ENCODE measurements around the gene SORCS2.

Gene SORCS2

DNA sequence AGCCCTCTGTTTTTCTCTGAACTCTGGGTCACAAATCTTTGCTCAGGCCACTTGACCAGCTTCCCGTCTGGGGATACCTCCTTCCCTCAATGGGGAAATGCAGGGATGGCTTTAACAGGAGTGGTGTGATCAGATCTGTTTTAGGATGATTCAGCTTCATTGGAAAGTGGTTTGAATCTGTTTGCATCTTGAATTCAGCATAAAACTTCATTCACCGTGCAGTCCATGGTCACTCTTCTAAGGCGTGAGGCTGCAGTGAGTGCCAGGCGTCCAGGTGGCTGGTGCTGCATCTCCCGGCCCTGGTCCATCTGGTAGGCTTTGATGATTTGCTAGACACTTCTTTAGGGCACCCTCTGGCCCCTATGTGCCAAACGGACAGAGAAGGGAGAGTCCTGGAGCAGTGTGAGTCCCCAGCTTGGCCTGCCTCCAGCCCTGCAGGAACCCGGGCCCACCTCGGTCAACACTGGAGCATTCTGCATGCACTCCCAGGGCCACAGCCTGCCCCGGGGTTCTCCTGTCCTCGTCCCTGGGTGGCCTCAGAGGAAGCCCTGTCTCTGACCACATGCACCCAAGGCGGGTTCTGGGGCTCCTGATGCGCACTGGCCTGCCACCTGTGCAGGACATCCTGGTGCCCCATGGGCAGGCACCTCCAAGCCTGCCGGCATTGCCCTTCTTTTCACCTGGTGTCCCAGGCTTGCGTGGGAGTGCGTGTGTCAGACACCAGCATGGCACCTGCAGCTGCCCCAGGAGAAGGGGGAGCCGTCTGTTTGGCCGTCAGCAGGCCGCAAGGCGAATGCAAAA is 493.9 kb downstream of the SORCS2 start:
- WGBS (ENCODE audit: insufficient coverage), result 92% methylated on average over 19 of the region's 19 CpGs
- H3K9me3 ChIP-seq (ENCODE audit: control extremely low read depth in 1 of 5, control insufficient read depth in 4 of 5, insufficient read depth in 2 of 5, low read depth in 1 of 5, low read length in 4 of 5), result peaks cover 0 to 5% (median 3%) of the 10 kb centered on the region in 5 experiments
- no peak overlapping the region for H3K4me3 ChIP-seq (ENCODE audit: control insufficient read depth in 1 of 7, extremely low read depth in 1 of 7, insufficient read depth in 4 of 7, low read depth in 2 of 7, low read length in 6 of 7)
- H3K27me3 ChIP-seq (replicated peaks in 2 of 5; ENCODE audit: control insufficient read depth in 4 of 5, insufficient read depth in 5 of 5, low read length in 4 of 5), result peaks cover 0 to 36% (median 7%) of the 10 kb centered on the region in 5 experiments
- no peak for DNase-seq
- POLR2A ChIA-PET, result no interaction called here
- H3K36me3 ChIP-seq (ENCODE audit: control insufficient read depth in 4 of 4, insufficient read depth in 4 of 4, low read length in 3 of 4), result no peaks in the 10 kb centered on the region
- no peaks in the 10 kb centered on the region for H3K4me1 ChIP-seq (ENCODE audit: control extremely low read depth in 1 of 4, control insufficient read depth in 4 of 4, insufficient read depth in 4 of 4, low read length in 3 of 4)
- H3K27ac ChIP-seq (ENCODE audit: insufficient read depth in 1 of 2, low read depth in 1 of 2, low read length in 2 of 2, poor library complexity in 1 of 2, severe bottlenecking in 2 of 2), result no peak overlapping the region
- CTCF ChIA-PET, result no interaction called here

DNA sequence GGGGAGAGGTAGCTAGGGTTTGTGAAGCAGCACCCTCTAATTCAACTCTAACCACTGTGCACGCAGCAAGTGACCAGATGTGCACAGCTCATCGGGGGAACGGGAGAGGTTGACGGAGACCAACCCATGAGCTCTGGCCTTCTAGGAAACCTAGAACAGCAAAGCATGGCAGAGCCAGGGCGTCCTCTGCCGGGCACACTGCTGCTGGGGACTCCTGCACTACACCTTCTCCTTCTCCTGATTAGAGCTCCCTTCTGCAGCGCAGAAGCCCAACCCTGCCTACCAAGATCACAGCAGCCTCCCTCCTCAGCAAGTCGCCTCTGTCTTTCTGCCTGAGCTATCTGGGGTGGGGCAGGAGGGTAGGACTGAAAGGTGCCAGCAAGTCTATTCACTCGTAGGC is 494.7 kb downstream of the SORCS2 start:
- CTCF ChIA-PET, result no interaction called here
- 88% methylated on average over 7 of the region's 9 CpGs for WGBS (ENCODE audit: insufficient coverage)

DNA sequence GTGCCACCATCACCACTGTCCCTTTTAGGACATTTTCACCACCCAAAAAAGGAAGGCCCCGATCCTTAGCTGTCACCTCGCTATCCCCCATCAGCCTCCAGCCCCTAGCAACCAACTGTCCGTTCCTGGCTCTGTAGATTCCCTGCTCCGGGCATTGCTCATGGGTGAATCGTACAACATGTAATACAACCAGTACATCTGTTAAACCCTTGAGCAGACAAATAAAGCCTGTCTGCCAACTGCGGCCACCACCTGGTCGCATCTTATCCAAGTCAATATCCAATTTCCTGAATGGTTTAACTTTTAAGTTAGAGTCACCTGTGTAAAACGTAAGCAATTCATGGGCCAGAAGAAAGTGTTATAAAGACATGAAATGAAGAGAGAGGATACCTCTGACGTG is 495.5 kb downstream of the SORCS2 start:
- DNase-seq, result no peak
- Histone ChIP-seq H3K4me1 (ENCODE audit: control extremely low read depth in 1 of 4, control insufficient read depth in 4 of 4, insufficient read depth in 4 of 4, low read length in 3 of 4) (no peaks in the 10 kb centered on the region), H3K36me3 (ENCODE audit: control insufficient read depth in 4 of 4, insufficient read depth in 4 of 4, low read length in 3 of 4) (no peaks in the 10 kb centered on the region), H3K27ac (ENCODE audit: insufficient read depth in 1 of 2, low read depth in 1 of 2, low read length in 2 of 2, poor library complexity in 1 of 2, severe bottlenecking in 2 of 2) (no peak overlapping the region), H3K9me3 (ENCODE audit: control extremely low read depth in 1 of 5, control insufficient read depth in 4 of 5, insufficient read depth in 2 of 5, low read depth in 1 of 5, low read length in 4 of 5) (peaks cover 0 to 5% (median 2%) of the 10 kb centered on the region in 5 experiments), H3K27me3 (replicated peaks in 2 of 5; ENCODE audit: control insufficient read depth in 4 of 5, insufficient read depth in 5 of 5, low read length in 4 of 5) (peaks cover 0 to 27% (median 4%) of the 10 kb centered on the region in 5 experiments), H3K4me3 (ENCODE audit: control insufficient read depth in 1 of 7, extremely low read depth in 1 of 7, insufficient read depth in 4 of 7, low read depth in 2 of 7, low read length in 6 of 7) (no peak overlapping the region)
- WGBS (ENCODE audit: insufficient coverage), result 95% methylated on average over 8 of the region's 9 CpGs
- CTCF ChIA-PET, result no interaction called here
- POLR2A ChIA-PET, result interaction anchor here (0.6 kb wide), 1 partner anchor 9 kb away, joined by 3 read pairs; no protein-coding TSS in a partner anchor

More for the DNA sequence above, 494.7 kb downstream of the SORCS2 start:
- no peaks in the 10 kb centered on the region for H3K36me3 ChIP-seq (ENCODE audit: control insufficient read depth in 4 of 4, insufficient read depth in 4 of 4, low read length in 3 of 4)
- no peaks in the 10 kb centered on the region for H3K4me1 ChIP-seq (ENCODE audit: control extremely low read depth in 1 of 4, control insufficient read depth in 4 of 4, insufficient read depth in 4 of 4, low read length in 3 of 4)
- H3K4me3 ChIP-seq (ENCODE audit: control insufficient read depth in 1 of 7, extremely low read depth in 1 of 7, insufficient read depth in 4 of 7, low read depth in 2 of 7, low read length in 6 of 7), result no peak overlapping the region
- peaks cover 0 to 29% (median 6%) of the 10 kb centered on the region in 5 experiments for H3K27me3 ChIP-seq (replicated peaks in 2 of 5; ENCODE audit: control insufficient read depth in 4 of 5, insufficient read depth in 5 of 5, low read length in 4 of 5)
- peaks cover 0 to 5% (median 2%) of the 10 kb centered on the region in 5 experiments for H3K9me3 ChIP-seq (ENCODE audit: control extremely low read depth in 1 of 5, control insufficient read depth in 4 of 5, insufficient read depth in 2 of 5, low read depth in 1 of 5, low read length in 4 of 5)
- H3K27ac ChIP-seq (ENCODE audit: insufficient read depth in 1 of 2, low read depth in 1 of 2, low read length in 2 of 2, poor library complexity in 1 of 2, severe bottlenecking in 2 of 2), result no peak overlapping the region
- no peak for DNase-seq
- POLR2A ChIA-PET, result no interaction called here

DNA sequence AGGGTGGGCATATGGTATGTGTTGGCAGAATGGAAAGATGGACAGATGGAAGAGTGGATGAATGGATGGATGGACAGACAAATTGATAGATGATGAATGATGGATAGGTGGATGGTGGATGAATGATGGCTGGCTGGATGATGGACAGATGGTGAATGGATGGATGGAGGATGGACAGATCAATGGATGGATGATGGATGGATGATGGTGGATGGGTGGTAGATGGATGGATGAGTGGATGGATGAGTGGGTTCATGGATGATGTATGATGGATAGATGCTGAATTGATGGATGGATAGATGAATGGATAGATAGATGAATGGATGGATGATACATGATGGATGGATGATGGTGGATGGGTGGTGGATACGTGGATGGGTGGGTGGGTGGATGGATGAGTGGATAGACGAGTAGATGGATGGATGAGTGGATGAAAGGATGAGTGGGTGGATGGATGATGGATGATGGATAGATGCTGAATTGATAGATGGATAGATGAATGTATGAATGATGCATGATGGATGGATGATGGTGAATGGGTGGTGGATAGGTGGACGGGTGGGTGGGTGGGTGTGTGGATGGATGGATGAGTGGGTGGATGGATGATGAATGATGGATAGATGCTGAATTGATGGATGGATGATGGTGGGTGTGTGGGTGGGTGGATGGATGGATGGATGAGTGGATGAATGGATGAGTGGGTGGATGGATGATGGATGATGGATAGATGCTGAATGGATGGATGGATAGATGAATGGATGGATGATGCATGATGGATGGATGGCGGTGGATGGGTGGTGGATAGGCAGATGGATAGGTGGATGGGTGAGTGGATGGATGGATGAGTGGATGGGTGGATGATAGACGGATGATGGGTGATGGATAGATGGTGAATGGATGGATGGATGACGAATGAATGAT is 497.7 kb downstream of the SORCS2 start:
- Histone ChIP-seq H3K9me3 (ENCODE audit: control extremely low read depth in 1 of 5, control insufficient read depth in 4 of 5, insufficient read depth in 2 of 5, low read depth in 1 of 5, low read length in 4 of 5) (no peaks in the 10 kb centered on the region), H3K4me1 (ENCODE audit: control extremely low read depth in 1 of 4, control insufficient read depth in 4 of 4, insufficient read depth in 4 of 4, low read length in 3 of 4) (no peaks in the 10 kb centered on the region)
- POLR2A ChIA-PET, result no interaction called here

DNA sequence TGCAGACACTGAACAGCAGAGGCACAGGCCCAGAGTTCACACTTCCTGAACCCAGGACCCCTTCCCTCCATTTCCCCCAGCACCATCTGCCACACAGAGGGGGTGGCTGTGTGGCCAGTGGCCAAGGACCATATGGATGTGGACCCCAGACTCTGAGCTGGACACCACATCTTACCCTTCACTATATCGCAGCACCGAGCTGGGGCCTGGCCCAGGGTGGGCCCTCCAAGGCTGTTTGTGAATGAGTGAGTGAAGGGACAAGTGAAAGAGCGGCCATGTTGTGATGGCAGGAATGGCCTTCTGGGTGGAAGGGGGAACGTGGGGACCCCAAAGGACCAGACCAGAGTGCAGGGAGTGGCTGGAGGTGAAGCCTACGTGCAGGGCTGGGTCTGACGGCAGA is 498.7 kb downstream of the SORCS2 start:
- WGBS (ENCODE audit: insufficient coverage), result 88% methylated on average over 4 of the region's 6 CpGs
- ChIA-PET POLR2A (no interaction called here), CTCF (no interaction called here)
- Histone ChIP-seq H3K27me3 (replicated peaks in 2 of 5; ENCODE audit: control insufficient read depth in 4 of 5, insufficient read depth in 5 of 5, low read length in 4 of 5) (peaks cover 0 to 18% (median 1%) of the 10 kb centered on the region in 5 experiments), H3K9me3 (ENCODE audit: control extremely low read depth in 1 of 5, control insufficient read depth in 4 of 5, insufficient read depth in 2 of 5, low read depth in 1 of 5, low read length in 4 of 5) (no peaks in the 10 kb centered on the region), H3K4me1 (ENCODE audit: control extremely low read depth in 1 of 4, control insufficient read depth in 4 of 4, insufficient read depth in 4 of 4, low read length in 3 of 4) (no peaks in the 10 kb centered on the region), H3K27ac (ENCODE audit: insufficient read depth in 1 of 2, low read depth in 1 of 2, low read length in 2 of 2, poor library complexity in 1 of 2, severe bottlenecking in 2 of 2) (no peak overlapping the region), H3K36me3 (ENCODE audit: control insufficient read depth in 4 of 4, insufficient read depth in 4 of 4, low read length in 3 of 4) (no peaks in the 10 kb centered on the region), H3K4me3 (ENCODE audit: control insufficient read depth in 1 of 7, extremely low read depth in 1 of 7, insufficient read depth in 4 of 7, low read depth in 2 of 7, low read length in 6 of 7) (no peak overlapping the region)
- DNase-seq, result no peak

More for the DNA sequence above, 497.7 kb downstream of the SORCS2 start:
- no peak overlapping the region for H3K4me3 ChIP-seq (ENCODE audit: control insufficient read depth in 1 of 7, extremely low read depth in 1 of 7, insufficient read depth in 4 of 7, low read depth in 2 of 7, low read length in 6 of 7)
- no peaks in the 10 kb centered on the region for H3K36me3 ChIP-seq (ENCODE audit: control insufficient read depth in 4 of 4, insufficient read depth in 4 of 4, low read length in 3 of 4)
- CTCF ChIA-PET, result no interaction called here
- 98% methylated on average over 5 of the region's 6 CpGs for WGBS (ENCODE audit: insufficient coverage)
- DNase-seq, result no peak
- H3K27me3 ChIP-seq (replicated peaks in 2 of 5; ENCODE audit: control insufficient read depth in 4 of 5, insufficient read depth in 5 of 5, low read length in 4 of 5), result peaks cover 0 to 19% (median 1%) of the 10 kb centered on the region in 5 experiments
- no peak overlapping the region for H3K27ac ChIP-seq (ENCODE audit: insufficient read depth in 1 of 2, low read depth in 1 of 2, low read length in 2 of 2, poor library complexity in 1 of 2, severe bottlenecking in 2 of 2)

DNA sequence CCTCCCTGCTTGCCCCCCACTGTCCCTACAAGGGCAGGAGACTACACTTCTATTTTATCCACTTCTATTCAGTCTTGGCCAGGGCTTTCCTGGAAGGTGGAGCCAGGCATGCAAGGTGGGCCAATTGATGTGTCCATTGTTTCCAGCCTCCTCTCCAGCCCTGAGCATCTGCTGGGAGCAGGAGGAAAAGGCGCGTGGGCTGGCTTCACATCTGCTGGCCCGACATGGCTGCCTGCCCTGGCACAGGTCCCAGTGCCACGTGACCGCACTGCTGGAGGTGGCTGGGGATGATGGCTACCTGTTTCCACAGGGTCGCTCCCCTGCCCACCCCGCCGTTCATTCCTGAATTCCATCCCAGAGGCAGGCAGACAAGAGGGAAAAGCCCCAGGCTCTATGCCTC is 499.6 kb downstream of the SORCS2 start:
- ChIA-PET POLR2A (no interaction called here), CTCF (no interaction called here)
- no peak for DNase-seq
- no peaks in the 10 kb centered on the region for H3K9me3 ChIP-seq (ENCODE audit: control extremely low read depth in 1 of 5, control insufficient read depth in 4 of 5, insufficient read depth in 2 of 5, low read depth in 1 of 5, low read length in 4 of 5)
- no peaks in the 10 kb centered on the region for H3K4me1 ChIP-seq (ENCODE audit: control extremely low read depth in 1 of 4, control insufficient read depth in 4 of 4, insufficient read depth in 4 of 4, low read length in 3 of 4)
- no peak overlapping the region for H3K27ac ChIP-seq (ENCODE audit: insufficient read depth in 1 of 2, low read depth in 1 of 2, low read length in 2 of 2, poor library complexity in 1 of 2, severe bottlenecking in 2 of 2)
- H3K36me3 ChIP-seq (ENCODE audit: control insufficient read depth in 4 of 4, insufficient read depth in 4 of 4, low read length in 3 of 4), result no peaks in the 10 kb centered on the region
- H3K4me3 ChIP-seq (ENCODE audit: control insufficient read depth in 1 of 7, extremely low read depth in 1 of 7, insufficient read depth in 4 of 7, low read depth in 2 of 7, low read length in 6 of 7), result no peak overlapping the region
- peaks cover 0 to 18% (median 1%) of the 10 kb centered on the region in 5 experiments for H3K27me3 ChIP-seq (replicated peaks in 2 of 5; ENCODE audit: control insufficient read depth in 4 of 5, insufficient read depth in 5 of 5, low read length in 4 of 5)
- WGBS (ENCODE audit: insufficient coverage), result 79% methylated on average over 6 of the region's 8 CpGs

Measured in common myeloid progenitor, CD34-positive (primary cell).